Endothelial cell (in vitro differentiated cells): ENCODE results near the gene GABBR1. TPM values are rescaled to one million over a fixed set of nuclear protein-coding genes. Genes with fewer than 3 reads are reported as not detected.

Source experiments
- DNase-seq: peaks from one replicate; pipeline ENCODE4 v3.0.0; 2021; ENCODE audit warnings: low spot score
- H3K27ac Mint-ChIP-seq: one replicate; pipeline ENCODE4 v1.8.0; 2021; ENCODE audit warnings: mixed read lengths, inconsistent platforms; ENCODE audit not compliant: unreplicated experiment
- H3K27me3 Mint-ChIP-seq: one replicate; pipeline ENCODE4 v1.8.0; 2021; ENCODE audit warnings: mild to moderate bottlenecking, moderate library complexity, mixed read lengths, inconsistent platforms; ENCODE audit not compliant: unreplicated experiment
- H3K36me3 Mint-ChIP-seq: one replicate; pipeline ENCODE4 v1.8.0; 2021; ENCODE audit warnings: mild to moderate bottlenecking, low read depth, mixed read lengths, inconsistent platforms; ENCODE audit not compliant: unreplicated experiment
- H3K4me1 Mint-ChIP-seq: one replicate; pipeline ENCODE4 v1.8.0; 2021; ENCODE audit warnings: mild to moderate bottlenecking, mixed read lengths, inconsistent platforms; ENCODE audit not compliant: unreplicated experiment
- H3K4me3 Mint-ChIP-seq: one replicate; pipeline ENCODE4 v1.8.0; 2021; ENCODE audit warnings: mild to moderate bottlenecking, mixed read lengths, inconsistent platforms; ENCODE audit not compliant: unreplicated experiment
- H3K9me3 Mint-ChIP-seq: one replicate; pipeline ENCODE4 v1.8.0; 2021; ENCODE audit warnings: mixed read lengths, inconsistent platforms; ENCODE audit not compliant: unreplicated experiment
- total RNA-seq: library from RNA; stranded (reverse); fragmentation: NEBNext Ultra II Directional; extraction: Animal tissue kit (Norgen Biotek cat#: 25700); gene quantifications from one replicate; pipeline ENCODE4 v1.2.1, GENCODE V29; 2021; ENCODE audit not compliant: unreplicated experiment
- TF ChIP-seq, protein P1 (sequence below): fragments of 200-600 bp; sonication (generic); IDR thresholded peaks from one replicate; pipeline ENCODE4 v1.5.0; 2021; ENCODE audit warnings: antibody characterized with exemption; ENCODE audit not compliant: unreplicated experiment

GABBR1 gene
- total RNA-seq, 1 donor from 2014 or later: 164 TPM

DNA sequence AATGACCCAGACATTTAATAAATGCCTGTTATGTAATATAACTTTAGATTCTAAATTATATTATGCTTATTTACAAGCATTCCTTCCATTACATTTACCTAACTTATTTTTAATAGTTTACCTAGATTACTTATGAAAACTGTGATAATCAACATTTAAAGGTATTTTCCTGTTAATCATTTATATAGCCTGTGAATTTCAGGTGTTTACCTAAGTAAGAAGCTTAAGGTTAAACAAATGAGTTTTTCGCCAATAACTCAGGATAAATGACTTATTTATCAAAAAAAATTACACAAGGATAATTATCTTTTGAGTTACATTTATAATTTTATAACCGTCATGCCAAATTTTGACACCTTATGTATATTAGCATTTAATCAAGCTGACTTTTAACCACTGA is 108.9 kb downstream of the GABBR1 start:
- no peaks in the 10 kb centered on the region for H3K36me3 Mint-ChIP-seq
- no peaks in the 10 kb centered on the region for H3K9me3 Mint-ChIP-seq
- H3K27ac Mint-ChIP-seq: no peak overlapping the region
- TF ChIP-seq, protein P1, sequence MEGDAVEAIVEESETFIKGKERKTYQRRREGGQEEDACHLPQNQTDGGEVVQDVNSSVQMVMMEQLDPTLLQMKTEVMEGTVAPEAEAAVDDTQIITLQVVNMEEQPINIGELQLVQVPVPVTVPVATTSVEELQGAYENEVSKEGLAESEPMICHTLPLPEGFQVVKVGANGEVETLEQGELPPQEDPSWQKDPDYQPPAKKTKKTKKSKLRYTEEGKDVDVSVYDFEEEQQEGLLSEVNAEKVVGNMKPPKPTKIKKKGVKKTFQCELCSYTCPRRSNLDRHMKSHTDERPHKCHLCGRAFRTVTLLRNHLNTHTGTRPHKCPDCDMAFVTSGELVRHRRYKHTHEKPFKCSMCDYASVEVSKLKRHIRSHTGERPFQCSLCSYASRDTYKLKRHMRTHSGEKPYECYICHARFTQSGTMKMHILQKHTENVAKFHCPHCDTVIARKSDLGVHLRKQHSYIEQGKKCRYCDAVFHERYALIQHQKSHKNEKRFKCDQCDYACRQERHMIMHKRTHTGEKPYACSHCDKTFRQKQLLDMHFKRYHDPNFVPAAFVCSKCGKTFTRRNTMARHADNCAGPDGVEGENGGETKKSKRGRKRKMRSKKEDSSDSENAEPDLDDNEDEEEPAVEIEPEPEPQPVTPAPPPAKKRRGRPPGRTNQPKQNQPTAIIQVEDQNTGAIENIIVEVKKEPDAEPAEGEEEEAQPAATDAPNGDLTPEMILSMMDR: no peak
- DNase-seq: no peak
- no peak overlapping the region for H3K4me3 Mint-ChIP-seq
- H3K4me1 Mint-ChIP-seq: peaks cover 3% of the 10 kb centered on the region
- peaks cover 3% of the 10 kb centered on the region for H3K27me3 Mint-ChIP-seq

- H3K9me3 Mint-ChIP-seq: no peaks in the 10 kb centered on the region
- H3K4me1 Mint-ChIP-seq: peaks cover 3% of the 10 kb centered on the region
- H3K4me3 Mint-ChIP-seq: no peak overlapping the region
- no peak overlapping the region for H3K27ac Mint-ChIP-seq
- peaks cover 2% of the 10 kb centered on the region for H3K27me3 Mint-ChIP-seq
- DNase-seq: no peak
- TF ChIP-seq, protein P1: no peak
- no peaks in the 10 kb centered on the region for H3K36me3 Mint-ChIP-seq
Observed at GRCh38 chr6:29522227-29522626, 110.8 kb downstream of the GABBR1 start.

- no peak overlapping the region for H3K27ac Mint-ChIP-seq
- TF ChIP-seq, protein P1: no peak
- DNase-seq: no peak
- no peak overlapping the region for H3K4me3 Mint-ChIP-seq
- no peaks in the 10 kb centered on the region for H3K9me3 Mint-ChIP-seq
- H3K36me3 Mint-ChIP-seq: no peaks in the 10 kb centered on the region
- peaks cover 7% of the 10 kb centered on the region for H3K4me1 Mint-ChIP-seq
- H3K27me3 Mint-ChIP-seq: peaks cover 2% of the 10 kb centered on the region
Observed at GRCh38 chr6:29521006-29521680, 111.8 kb downstream of the GABBR1 start.

- Mint-ChIP-seq H3K27me3 (peaks cover 2% of the 10 kb centered on the region), H3K4me3 (no peak overlapping the region), H3K27ac (no peak overlapping the region), H3K4me1 (peaks cover 7% of the 10 kb centered on the region), H3K9me3 (no peaks in the 10 kb centered on the region), H3K36me3 (no peaks in the 10 kb centered on the region)
- TF ChIP-seq, protein P1: no peak
- no peak for DNase-seq
Observed at GRCh38 chr6:29520232-29520631, 112.8 kb downstream of the GABBR1 start.

GRCh38 chr6:29519291-29520010 is 113.5 kb downstream of the GABBR1 start:
- TF ChIP-seq, protein P1: no peak
- peaks cover 7% of the 10 kb centered on the region for H3K4me1 Mint-ChIP-seq
- DNase-seq: no peak
- no peak overlapping the region for H3K27ac Mint-ChIP-seq
- H3K27me3 Mint-ChIP-seq: peaks cover 4% of the 10 kb centered on the region
- no peaks in the 10 kb centered on the region for H3K9me3 Mint-ChIP-seq
- H3K36me3 Mint-ChIP-seq: no peaks in the 10 kb centered on the region
- H3K4me3 Mint-ChIP-seq: no peak overlapping the region
